PC-9 (cell line): ENCODE measurements around the gene PPCDC.

Experiments used
- CTCF ChIP-seq: fragments of 200-600 bp; sonication (generic); conservative IDR thresholded peaks from 2 replicates; pipeline ENCODE4 v1.6.1; 2017; ENCODE audit warnings: mixed run types, antibody characterized with exemption, mild to moderate bottlenecking, moderate library complexity
- EZH2 ChIP-seq: fragments of 200-600 bp; sonication (generic); IDR thresholded peaks from 2 replicates; pipeline ENCODE4 v1.8.0; 2017; ENCODE audit warnings: antibody characterized with exemption, low read depth

- TF ChIP-seq CTCF = no peak
- no peak for TF ChIP-seq EZH2
These were observed 28.3 kb downstream of the PPCDC start for GRCh38 chr15:75051711-75052110.
